Limb (tissue), 2 donors: ENCODE measurements around the gene NAGLU.
"Not testable (repeated sequence)": the region's sequence is repeated elsewhere in the genome, so short reads cannot be mapped to it uniquely, and the experiment has no call there.

ENCODE experiments used
- DNase-seq, 2 donors: peaks; one replicate each; pipeline ENCODE4 v3.0.0-alpha.2; 2016; ENCODE audit errors: extremely low spot score in 2 of 2

Gene NAGLU

GRCh38 chr17:42544874-42545283 is 8.8 kb downstream of the NAGLU start:
- no peak for DNase-seq

- DNase-seq, result not testable (repeated sequence)
Measured at GRCh38 chr17:42545755-42546505, 9.9 kb downstream of the NAGLU start.

GRCh38 chr17:42547001-42547461 is 11.0 kb downstream of the NAGLU start:
- peak in 1 of 2 donors; percentile 30 for DNase-seq

DNA sequence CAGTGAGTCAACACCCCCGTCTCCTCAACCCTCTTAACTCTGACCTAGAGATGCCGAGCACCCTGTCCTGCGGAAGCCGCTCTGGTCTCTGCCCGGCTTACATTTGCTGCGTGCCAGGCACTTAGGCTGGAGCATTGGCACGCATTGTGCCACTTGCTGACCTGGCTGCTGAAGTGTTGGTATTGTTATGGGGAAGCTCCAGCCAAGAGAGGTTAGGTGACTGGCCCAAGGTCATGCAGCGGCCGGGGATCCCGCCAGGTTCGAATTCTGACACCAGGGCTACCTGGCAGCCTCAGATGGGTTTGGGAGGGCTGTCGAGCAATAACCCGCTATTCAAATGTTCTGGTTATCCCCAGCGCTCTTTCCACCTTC is 11.6 kb downstream of the NAGLU start:
- no peak for DNase-seq

DNA sequence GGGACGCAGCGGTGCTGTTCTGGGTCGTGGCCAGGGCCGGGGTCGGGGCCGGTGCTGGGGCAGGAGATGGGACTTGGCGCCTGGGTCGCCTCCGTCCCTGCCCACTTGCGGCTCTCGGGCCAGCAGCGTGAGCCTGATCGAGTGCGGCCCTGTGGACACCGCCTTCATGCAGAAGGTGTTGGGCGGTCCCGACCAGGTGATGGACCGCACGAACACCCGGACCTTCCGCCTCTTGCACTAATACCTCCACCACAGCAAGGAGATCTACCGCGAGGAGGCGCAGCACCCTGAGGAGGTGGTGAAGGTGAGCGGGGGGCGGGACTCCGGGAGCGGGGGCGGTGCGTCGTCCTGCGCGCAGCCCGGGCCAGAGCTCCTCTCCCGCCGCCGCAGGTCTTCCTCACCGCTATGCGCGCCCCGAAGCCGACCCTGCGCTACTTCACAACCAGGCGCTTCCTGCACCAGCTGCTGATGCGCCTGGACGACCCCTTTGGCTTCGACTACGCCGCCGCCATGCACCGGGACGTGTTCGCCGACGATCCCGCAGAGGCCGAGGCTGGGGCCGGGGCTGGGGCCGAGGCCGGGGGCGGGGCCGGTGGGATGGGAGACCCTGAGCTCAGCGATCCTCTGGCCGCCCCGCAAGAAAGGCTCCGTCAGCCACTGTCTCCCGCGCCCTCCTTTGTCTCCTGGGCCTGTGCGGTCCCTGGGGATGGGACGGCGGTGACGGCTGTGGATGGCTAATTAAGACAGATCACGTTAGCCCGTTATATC is 12.2 kb downstream of the NAGLU start:
- peak in 1 of 2 donors; percentile 84 for DNase-seq

DNA sequence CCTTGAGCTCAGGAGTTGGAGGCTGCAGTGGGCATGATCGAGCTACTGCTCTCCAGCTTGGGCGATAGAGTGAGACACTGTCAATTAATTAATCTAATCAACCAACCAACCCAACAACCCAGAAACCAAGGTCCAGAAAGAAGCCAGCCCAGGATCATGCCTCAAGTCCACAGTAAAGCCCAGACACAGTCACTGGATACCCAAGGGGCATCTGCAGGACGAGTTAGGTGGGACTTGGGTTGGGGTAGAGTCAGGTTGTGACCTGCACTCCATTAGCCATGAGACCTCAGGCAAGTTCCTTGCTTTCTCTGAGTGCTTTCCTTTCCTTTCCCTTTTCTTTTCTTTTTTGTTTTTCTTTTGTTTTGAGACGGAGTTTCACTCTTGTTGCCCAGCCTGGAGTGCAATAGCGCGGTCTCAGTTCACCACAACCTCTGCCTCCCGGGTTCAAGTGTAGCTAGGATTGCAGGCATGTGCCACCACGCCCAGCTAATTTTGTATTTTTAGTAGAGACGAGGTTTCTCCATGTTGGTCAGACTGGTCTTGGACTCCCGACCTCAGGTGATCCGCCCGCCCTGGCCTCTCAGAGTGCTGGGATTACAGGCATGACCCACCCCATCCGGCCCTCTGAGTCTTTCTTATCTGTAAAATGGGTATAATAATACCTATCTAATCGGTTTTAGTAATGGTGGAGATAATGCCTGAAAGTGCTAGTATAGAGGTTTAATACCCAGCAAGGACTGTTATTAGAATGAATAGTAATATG is 13.1 kb downstream of the NAGLU start:
- no peak for DNase-seq

- not testable (repeated sequence) for DNase-seq
Measured at GRCh38 chr17:42552736-42553135, 16.7 kb downstream of the NAGLU start, which contains the start of gene HSD17B1. Gene HSD17B1 (plus strand): TSS chr17:42552923. CDS start chr17:42552934, 11 bp downstream.

GRCh38 chr17:42553161-42553818 is 17.2 kb downstream of the NAGLU start:
- peak in 1 of 2 donors; percentile 40 for DNase-seq

DNA sequence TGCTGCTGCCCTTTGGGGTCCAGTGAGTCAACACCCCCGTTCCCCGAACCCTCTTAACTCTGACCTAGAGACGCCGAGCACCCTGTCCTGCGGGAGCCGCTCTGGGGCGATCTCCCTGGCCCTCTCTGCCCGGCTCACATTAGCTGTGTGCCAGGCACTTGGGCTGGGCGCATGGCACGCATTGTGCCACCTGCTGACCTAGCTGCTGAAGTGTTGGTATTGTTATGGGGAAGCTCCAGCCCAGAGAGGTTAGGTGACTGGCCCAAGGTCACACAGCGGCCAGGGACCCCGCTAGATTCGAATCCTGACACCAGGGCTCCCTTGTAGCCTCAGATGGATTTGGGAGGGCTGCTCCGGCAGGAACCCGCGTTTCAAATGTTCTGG is 17.8 kb downstream of the NAGLU start:
- no peak for DNase-seq

GRCh38 chr17:42554250-42555121 is 18.4 kb downstream of the NAGLU start:
- DNase-seq, result peak; percentile 86 to 93

- DNase-seq, result no peak
Measured at GRCh38 chr17:42555122-42555622, 19.1 kb downstream of the NAGLU start.

DNA sequence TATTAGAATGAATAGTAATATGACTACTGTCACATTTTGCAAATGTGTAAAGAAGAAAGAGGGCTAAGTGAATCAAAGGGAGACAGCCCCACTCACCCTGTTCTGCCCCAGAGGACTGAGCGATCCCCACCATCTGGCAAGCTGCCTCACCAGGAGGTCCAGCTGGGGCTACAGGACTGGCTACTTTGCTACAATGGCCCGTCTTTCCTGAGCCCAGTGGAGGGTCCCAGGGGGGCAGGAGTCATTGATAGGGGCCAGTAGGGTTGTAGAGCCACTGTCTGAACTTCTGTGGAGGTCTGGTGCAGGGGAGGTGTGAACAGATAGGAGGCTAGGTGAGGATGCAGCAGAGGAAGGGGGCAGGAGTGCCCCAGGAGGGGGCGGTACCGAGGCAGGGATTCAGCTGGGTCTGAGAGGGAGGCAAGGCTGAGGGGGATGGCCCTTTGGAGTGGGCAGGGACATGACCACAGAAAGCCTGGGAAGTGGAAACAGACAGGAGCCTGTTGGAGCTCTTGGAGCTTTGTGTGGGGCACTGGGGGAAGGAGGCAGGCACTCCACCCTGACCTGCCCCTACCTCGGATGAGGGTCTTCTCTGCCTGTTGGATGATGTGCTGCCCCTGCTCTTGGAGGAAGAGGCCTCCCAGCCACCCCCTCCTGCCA is 20.0 kb downstream of the NAGLU start:
- not testable (repeated sequence) for DNase-seq

GRCh38 chr17:42559075-42559474 is 23.0 kb downstream of the NAGLU start:
- DNase-seq, result no peak

DNA sequence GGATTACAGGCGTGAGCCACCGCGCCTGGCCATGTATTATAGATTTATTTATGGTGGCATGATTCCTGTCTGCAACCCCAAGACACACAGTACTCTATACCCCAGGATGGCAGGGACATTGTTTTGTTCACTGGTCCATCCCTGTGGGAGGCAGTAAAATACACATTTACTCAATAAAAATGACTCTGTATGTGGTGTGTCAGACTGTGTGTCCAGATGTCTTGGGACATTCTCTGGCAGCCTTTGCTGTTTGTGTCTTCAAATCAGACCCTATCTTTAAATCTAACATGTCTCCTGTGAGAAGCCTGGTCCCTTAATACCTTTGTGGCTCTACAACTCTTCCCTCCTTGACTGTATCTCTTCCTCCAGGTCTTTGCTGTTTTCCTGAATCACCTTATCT is 24.2 kb downstream of the NAGLU start:
- no peak for DNase-seq

GRCh38 chr17:42561897-42562387 is 25.9 kb downstream of the NAGLU start, which contains the start of gene COASY:
Gene COASY (plus strand): TSS chr17:42562148. CDS start chr17:42562623, 475 bp downstream.
- peak; percentile 92 to 97 for DNase-seq

GRCh38 chr17:42562388-42563142 is 26.5 kb downstream of the NAGLU start:
- DNase-seq, result no peak

DNA sequence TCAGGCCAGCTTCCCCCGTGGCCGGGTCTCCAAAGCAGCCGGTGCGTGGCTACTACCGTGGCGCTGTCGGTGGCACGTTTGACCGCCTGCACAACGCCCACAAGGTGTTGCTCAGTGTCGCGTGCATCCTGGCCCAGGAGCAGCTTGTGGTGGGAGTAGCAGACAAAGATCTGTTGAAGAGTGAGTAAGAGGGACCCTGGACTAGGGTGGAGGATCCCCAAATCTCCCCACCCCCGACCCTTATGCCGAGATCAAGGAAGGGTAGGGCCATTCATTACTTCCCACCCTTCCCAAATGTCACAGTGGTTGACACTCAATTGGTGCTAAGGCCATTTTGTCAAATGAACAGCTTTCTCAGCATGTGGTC is 27.1 kb downstream of the NAGLU start:
- DNase-seq, result no peak

GRCh38 chr17:42563543-42563942 is 27.5 kb downstream of the NAGLU start:
- no peak for DNase-seq

DNA sequence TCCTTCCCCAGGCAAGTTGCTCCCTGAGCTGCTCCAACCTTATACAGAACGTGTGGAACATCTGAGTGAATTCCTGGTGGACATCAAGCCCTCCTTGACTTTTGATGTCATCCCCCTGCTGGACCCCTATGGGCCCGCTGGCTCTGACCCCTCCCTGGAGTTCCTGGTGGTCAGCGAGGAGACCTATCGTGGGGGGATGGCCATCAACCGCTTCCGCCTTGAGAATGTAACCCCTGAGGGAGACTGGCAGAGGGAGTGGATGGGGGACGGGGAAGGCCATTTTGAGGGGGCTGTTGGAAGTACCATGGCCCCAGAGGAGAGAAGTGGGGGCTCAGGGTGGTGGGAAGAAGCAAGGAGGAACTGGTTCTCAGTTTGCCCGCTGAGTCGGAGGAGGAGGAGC is 27.9 kb downstream of the NAGLU start:
- no peak for DNase-seq
